Cerebellar nuclear complex (tissue), 1 donor: ENCODE data around the gene E2F6.

ENCODE experiments used
- DNase-seq, 2 experiments: peaks; one replicate each; lab custom pipeline; 2025; lab: John Stamatoyannopoulos, UW

E2F6 gene

GRCh38 chr2:11465485-11466306 is at the start of gene E2F6:
Gene E2F6, minus strand, starts transcription at chr2:11466161. Its CDS starts 282 bp downstream, at chr2:11465879.
- peak; percentile 53 to 82 for DNase-seq

GRCh38 chr2:11515490-11515981 is 49.6 kb upstream of the E2F6 start:
- no peak for DNase-seq

DNA sequence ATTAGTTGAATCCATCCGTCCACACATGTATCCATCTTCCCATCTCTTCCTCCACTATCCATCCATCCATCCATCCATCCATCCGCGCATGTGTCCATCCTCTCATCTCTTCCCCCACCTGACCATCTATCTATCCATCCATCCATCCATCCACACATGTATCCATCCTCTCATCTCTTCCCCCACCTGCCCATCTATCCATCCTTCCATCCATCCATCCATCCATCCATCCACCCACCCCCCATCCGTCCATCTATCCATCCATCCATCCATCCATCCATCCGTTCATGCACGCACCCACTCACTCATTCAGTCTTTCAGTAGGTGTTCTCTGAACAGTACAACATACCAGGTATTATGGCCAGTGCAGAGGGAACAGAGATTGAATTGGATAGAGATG is 48.9 kb upstream of the E2F6 start:
- DNase-seq: no peak

DNA sequence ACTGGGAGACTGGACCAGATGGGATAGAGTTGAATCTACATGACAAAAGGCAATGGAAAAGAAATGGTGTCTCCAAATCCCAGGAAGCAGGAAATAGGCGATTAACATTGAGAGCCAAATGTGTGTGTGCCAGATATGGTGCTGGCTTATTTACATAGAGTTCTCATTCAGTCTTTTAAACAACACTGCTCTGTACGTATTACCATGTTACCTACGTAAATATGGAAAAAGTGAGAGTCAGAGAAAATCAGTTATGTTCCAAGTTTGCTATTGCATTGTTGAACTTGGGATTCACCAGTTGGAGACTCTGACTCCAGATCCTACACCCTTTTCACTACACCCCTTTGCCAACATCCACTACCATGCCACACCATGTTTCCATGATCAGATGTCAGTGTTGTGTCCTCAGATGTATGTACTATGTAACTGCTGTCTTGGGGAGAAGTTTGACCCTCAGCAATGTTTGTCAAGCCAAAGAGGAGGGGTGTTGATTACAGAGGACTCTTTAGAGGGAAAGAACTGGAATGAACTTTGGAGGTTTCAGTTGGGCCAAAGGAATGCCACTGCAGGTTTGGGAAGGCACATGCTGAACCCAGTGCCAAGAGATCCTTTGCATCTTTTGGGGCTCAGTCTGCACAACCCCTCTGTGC is 48.2 kb upstream of the E2F6 start:
- no peak for DNase-seq

DNA sequence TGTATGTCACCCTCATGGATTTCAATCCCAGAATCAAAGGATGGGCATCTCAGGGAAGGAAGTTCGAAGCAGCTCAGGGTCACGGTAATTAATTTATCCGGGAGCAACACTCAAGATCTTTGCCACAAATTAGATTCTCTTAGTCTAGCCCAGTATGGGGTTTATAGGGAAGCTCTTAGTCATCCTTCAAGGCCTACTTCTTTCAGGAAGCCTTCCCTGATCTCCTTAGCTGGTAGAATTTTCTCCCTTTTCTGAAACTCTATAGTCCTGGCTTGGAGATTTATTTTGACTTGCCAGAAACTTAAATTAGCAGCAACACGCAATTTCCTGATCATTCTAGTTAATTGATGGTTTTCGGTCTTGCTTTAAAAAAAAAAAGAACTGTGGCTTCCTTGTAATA is 47.4 kb upstream of the E2F6 start:
- DNase-seq: no peak

DNA sequence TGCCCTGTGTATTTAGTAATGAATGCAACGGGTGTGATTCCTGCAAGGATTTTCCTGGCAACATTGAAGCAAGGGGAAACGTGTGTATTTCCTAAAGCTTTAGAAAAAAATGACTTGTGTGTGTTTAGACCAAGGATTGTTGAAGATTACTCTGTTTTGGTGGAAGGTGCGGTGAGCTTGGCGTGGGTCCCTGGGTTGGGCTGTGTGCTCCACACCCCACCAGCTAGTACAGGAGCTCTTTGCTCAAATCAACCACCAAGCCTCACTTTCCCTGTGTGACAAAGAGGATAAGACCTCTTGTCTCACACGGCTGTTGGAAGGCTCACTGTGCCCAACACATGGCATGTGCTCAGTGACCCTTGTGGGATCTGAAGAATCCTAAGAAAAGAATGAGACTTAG is 46.5 kb upstream of the E2F6 start:
- DNase-seq: no peak

GRCh38 chr2:11509657-11510360 is 43.8 kb upstream of the E2F6 start:
- no peak for DNase-seq

DNA sequence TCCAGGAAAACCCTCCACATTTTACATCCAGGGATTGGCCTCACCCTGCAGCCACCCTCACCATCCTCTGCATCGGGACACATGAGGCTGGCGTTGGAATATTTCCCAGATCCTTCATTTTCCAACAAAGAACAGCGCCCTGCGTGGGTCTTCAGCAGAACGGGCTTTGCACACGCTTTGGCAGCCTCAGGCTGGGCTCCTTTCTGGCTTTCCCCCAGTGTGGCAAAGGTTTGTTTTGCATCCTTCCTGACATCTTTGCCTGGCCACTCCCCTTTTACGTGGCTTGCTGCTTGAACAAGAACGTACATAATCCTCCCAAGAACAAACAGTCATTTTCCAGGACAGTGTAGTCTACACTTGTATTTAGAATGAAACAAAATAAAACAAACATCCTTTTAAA is 42.3 kb upstream of the E2F6 start:
- no peak for DNase-seq

DNA sequence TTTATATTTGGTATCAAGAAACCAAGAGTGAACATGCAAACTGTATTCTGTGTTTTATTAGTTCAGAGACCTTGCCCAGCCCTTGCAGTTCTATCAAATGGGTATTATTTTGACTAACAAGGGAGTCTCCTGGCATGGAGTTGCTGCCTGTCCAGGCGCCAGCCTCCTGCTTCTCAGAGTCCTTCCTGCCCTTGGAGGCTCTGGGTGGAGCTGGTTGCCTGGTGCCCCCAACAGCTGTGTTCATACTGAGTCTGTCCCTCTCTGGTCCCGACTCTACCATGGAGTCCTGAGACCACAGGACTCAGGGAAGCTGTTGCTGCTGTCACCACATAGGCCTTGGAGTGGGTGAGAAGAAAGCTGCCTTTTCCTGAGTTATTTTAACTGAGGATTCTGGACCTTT is 41.6 kb upstream of the E2F6 start:
- DNase-seq: no peak

DNA sequence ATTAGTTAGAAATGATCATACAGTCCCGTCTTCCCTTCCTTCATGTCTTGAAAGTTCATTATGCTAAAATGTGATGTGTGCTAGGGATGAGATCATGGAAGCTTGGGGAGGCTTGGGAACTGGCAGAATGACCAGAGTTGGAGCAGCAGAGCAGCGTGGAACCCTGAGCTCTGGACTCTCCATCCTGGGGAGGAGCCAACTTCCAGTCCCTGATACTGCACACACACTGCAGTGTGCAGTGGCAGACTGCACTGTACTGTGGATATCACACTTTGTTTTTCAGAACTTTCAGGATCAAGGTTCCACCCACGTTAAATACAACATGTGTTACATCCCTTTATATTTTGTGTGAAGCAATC is 40.6 kb upstream of the E2F6 start:
- DNase-seq: no peak

DNA sequence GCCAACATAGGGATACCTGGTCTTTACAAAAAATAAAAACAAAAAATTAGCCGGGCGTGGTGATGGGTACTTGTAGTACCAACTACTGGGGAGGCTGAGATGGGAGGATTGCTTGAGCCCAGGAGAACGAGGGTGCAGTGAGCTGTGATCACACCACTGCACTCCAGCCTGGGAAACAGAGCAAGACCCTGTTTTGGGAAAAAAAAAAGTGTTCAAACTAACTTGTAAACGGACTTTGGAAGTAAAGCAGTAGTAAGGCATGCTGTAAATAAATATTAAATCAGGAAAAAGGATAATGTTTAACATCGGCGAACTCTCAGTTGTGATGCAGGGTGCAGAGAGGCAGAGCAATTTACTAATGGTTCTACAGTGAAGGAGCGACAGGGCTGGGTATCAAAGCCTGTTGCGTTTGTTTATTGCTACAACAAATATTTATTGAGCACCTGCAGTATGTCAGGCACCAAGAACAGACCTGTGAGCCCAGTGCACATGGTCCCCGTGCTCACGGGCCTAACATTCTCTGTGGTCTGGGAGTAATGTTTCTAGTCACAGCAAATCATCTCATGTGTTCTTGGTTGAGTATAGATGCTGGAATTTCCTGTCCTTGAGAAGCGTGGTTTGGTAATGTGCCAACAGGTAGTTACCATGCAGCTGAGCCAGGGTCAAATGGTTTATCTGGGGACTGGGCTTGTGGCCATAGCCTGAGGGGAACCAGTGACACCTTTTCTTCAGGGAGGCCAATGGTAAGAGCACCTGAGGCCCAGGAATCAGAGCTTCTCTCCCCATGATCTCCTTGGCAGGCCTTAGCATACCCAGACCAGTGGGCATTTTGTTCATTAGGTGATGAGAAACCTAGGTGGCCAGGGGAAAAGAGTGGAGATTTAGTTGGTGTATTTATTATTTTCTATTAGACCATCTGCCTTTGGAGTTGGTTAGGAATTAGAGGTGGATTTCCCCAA is 40.0 kb upstream of the E2F6 start:
- no peak for DNase-seq

GRCh38 chr2:11503354-11503927 is 37.5 kb upstream of the E2F6 start:
- DNase-seq: no peak

DNA sequence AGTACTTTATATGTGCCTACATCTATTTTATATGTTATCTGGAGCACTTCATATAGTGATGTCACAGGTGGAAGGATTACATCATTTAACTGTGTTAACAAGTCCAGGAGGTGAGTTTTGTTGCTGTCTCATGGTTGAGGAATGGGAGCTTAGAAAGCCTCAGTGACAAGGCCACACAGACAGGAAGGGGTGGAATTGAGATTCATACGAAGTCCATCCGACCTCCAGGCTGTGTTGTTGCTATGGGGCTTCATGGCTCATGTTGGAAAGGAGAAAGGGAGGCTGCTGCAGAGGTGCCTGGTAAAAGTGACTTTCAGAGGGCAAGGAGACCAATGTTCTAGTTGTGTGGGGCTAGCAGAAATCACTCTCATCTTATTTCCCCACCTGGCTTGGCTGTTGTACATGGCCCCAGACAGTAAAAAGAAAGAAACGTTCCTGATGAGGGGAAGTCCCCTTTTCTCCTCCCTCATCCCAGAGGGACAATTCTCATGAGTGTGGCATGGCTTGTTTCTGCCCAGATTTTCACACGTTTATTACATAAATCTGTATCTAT is 36.9 kb upstream of the E2F6 start:
- DNase-seq: no peak

- DNase-seq: no peak
These were observed 34.8 kb upstream of the E2F6 start for GRCh38 chr2:11500702-11501303.

DNA sequence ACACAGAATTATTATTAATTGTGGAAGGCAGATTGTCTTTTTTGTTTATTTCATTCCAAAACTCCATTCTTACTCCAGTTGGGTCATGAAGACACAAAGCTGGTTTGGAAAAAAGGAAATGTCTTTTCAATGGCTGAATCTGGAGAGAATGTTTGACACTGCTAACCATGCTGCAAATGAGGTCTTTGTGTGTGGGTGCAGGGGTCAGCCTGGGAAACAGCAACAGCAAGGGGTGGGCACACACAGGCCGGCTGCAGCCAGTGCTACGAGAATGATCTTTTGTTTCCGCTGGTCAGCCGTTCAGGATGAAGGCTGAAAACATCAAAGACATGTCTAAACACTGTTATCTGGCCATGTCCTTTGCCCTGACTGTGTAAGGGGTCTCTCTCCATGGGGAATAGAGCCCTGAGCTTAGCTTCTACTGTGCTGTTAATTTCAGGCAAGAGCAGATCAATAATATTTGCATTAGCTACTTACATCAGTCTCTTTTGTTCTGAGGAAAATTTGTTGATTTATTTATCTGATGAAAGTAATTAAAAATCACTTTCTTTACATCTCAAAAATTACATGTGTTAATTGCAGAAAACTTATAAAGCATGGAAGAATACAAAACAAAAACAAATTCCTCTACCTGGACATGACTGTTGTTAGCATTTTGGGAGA is 33.3 kb upstream of the E2F6 start:
- no peak for DNase-seq

DNA sequence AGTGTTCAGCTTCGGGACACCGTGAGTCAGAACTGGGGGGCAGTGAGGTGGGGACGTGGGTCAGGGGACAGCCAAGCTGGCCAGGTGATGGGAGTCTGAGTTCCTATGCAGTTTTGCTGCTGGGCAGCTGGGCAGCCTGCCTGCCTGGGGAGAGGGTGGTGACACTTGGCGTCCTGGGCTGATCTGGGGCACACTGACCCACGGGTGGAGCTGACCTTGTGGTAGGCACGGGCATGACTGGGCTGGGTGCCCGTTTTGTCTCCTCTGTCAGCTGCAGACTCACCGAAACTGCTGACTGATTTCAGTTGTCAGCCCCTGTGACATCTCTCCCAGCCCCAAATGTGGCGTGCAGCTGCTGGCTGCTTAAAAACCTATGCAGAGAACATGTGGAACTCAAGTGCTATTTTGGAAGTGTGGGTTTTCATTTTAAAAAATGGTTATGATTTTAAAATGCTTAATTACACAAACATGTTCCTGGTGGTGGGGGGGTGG is 32.6 kb upstream of the E2F6 start:
- no peak for DNase-seq

DNA sequence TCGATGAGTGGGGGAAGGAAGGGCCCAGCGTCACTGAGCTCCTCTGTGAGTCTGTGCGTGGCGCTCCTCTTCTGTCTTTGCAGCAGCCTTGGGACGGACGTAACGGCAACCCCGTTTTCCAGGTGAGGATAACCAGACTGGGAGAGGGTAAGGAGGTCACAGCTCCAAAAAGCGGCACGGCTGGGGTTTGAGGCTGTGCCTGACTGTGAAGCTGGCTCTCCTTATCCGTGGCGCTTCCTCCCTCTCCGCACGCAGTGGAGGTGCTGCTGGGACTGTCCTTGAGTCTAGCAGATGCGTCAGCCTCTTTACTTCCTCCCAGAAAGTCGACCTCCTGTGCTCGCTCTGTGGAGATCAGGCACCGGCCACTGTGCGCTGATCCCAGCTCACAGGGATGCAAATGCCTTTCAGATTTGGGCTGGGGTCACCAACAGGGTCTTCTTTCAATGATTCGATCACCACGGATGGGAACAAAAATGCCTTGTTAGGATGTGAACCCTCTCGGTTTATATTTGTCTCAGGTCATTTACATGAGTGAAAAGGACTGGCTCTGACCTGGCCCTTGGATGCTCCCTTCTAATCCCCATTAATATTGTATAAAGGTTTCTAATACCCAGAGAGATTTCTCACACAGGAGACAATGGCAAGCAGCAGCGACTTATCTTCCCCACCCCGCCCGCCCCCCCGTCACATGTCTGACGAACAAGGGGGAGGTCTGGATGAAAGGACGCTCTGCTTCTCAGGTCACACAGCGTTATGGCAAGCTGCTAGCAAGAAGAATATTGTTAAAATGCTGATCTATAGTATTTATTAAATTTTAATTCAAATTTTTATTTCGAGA is 30.1 kb upstream of the E2F6 start:
- peak in 1 of 2 experiments; percentile 12 for DNase-seq

- DNase-seq: no peak
These were observed 28.3 kb upstream of the E2F6 start for GRCh38 chr2:11494310-11494709.

DNA sequence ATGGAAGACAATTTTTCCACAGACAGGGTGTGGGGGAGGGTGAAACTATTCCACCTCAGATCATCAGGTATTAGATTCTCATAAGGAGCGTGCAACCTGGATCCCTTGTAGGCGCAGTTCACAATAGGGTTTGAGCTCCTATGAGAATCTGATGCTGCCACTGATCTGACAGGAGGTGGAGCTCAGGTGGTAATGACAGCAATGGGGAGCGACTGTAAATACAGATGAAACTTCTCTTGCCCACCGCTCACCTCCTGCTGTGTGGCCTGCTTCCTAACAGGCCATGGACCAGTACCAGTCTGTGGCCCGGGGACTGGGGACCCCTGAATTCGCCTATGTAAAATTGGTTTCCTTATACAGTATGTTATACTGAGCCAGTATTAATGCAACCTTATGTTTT is 27.3 kb upstream of the E2F6 start:
- DNase-seq: no peak
